H1 (cell line): Measurements from ENCODE around the gene NCAM1. TPM values are rescaled to one million over a fixed set of nuclear protein-coding genes. Genes with fewer than 3 reads are reported as not detected.

Source experiments
- CTCF ChIA-PET: fragments of 300-600 bp; sonication (Branson Sonifier 250); formaldehyde crosslinking; loops from one replicate; lab custom pipeline; 2021; ENCODE audit not compliant: partially characterized antibody; lab: Charles Lee
- POLR2A ChIA-PET: fragments of 300-600 bp; sonication (Branson Sonifier 250); formaldehyde crosslinking; loops from one replicate; lab custom pipeline; 2021; ENCODE audit warnings: inconsistent platforms; ENCODE audit not compliant: partially characterized antibody; lab: Charles Lee
- DNase-seq, 2 experiments: peaks; one replicate each; pipeline versions ENCODE4 v3.0.0 to v3.0.0-alpha.2; 2010 to 2022; ENCODE audit warnings: low spot score in 2 of 2, low read depth in 1 of 2, mixed read lengths in 1 of 2
- FAIRE-seq: peaks from 2 replicates; lab custom pipeline; 2011; peaks lifted over from hg19 to GRCh38; lab: Jason Lieb, UNC
- H2AFZ ChIP-seq: 2 replicates; pipeline ENCODE4 v1.8.1; 2012; ENCODE audit warnings: low read length, inconsistent platforms
- H2AK5ac ChIP-seq: 2 replicates; pipeline ENCODE4 v1.6.1; 2013; ENCODE audit warnings: low read depth, low read length
- H2BK120ac ChIP-seq: replicated peaks from 2 replicates; pipeline ENCODE3; 2013; ENCODE audit warnings: low read depth, low read length, inconsistent platforms
- H2BK12ac ChIP-seq: 2 replicates; pipeline ENCODE4 v1.6.1; 2013; ENCODE audit warnings: low read depth, low read length
- H2BK15ac ChIP-seq: 2 replicates; pipeline ENCODE4 v1.6.1; 2013; ENCODE audit warnings: low read length
- H2BK20ac ChIP-seq: 2 replicates; pipeline ENCODE4 v1.6.1; 2013; ENCODE audit warnings: low read length
- H2BK5ac ChIP-seq: 2 replicates; pipeline ENCODE4 v1.6.1; 2013; ENCODE audit warnings: low read depth, low read length
- H3K14ac ChIP-seq: 2 replicates; pipeline ENCODE4 v1.6.1; 2013; ENCODE audit warnings: inconsistent platforms; ENCODE audit not compliant: insufficient read length
- H3K18ac ChIP-seq: 2 replicates; pipeline ENCODE4 v1.6.1; 2013; ENCODE audit warnings: low read length; ENCODE audit errors: extremely low read depth
- H3K23ac ChIP-seq: 2 replicates; pipeline ENCODE4 v1.6.1; 2013; ENCODE audit warnings: inconsistent platforms; ENCODE audit not compliant: insufficient read length
- H3K23me2 ChIP-seq: 2 replicates; pipeline ENCODE4 v1.6.1; 2013; ENCODE audit warnings: low read depth, low read length
- H3K27ac ChIP-seq: 2 replicates; pipeline ENCODE4 v1.6.1; 2011; ENCODE audit warnings: low read depth, low read length, inconsistent platforms
- H3K27me3 ChIP-seq, 4 experiments: replicated peaks in 1 of 4; 1 replicate in 1 of 4; 2 replicates in 3 of 4; pipeline versions ENCODE4 v1.6.1 to v1.8.1; 2011 to 2013; ENCODE audit warnings: low read length in 3 of 4, mild to moderate bottlenecking in 3 of 4, inconsistent platforms in 2 of 4, mixed read lengths in 2 of 4, moderate library complexity in 1 of 4; ENCODE audit not compliant: control insufficient read depth in 3 of 4, insufficient read depth in 3 of 4; ENCODE audit errors: extremely low read depth in 1 of 4
- H3K36me3 ChIP-seq, 4 experiments: 2 replicates each; pipeline versions ENCODE4 v1.6.1 to v1.8.1; 2011 to 2013; ENCODE audit warnings: mild to moderate bottlenecking in 4 of 4, low read length in 3 of 4, moderate library complexity in 2 of 4, control low read depth in 1 of 4, inconsistent platforms in 1 of 4; ENCODE audit not compliant: insufficient read depth in 4 of 4, control insufficient read depth in 2 of 4
- H3K4ac ChIP-seq: replicated peaks from 2 replicates; pipeline ENCODE3; 2013; ENCODE audit warnings: low read length, low read depth, mixed read lengths, inconsistent platforms; ENCODE audit not compliant: insufficient read length
- H3K4me1 ChIP-seq, 4 experiments: replicated peaks in 1 of 4; 1 replicate in 1 of 4; 2 replicates in 3 of 4; pipeline versions ENCODE4 v1.6.1 to v1.8.1; 2011 to 2013; ENCODE audit warnings: low read length in 3 of 4, inconsistent platforms in 2 of 4, mixed read lengths in 1 of 4; ENCODE audit not compliant: insufficient read depth in 4 of 4, control insufficient read depth in 3 of 4
- H3K4me2 ChIP-seq, 2 experiments: 2 replicates each; pipeline versions ENCODE4 v1.6.1 to v1.8.1; 2011 to 2013; ENCODE audit warnings: low read depth in 2 of 2, low read length in 2 of 2, control low read depth in 1 of 2, inconsistent platforms in 1 of 2, mild to moderate bottlenecking in 1 of 2; ENCODE audit not compliant: insufficient read depth in 1 of 2
- H3K4me3 ChIP-seq, 4 experiments: fragments of 200-600, 300-600 bp in 1 of 4; sonication (generic), shearing (Covaris generic), sonication (Bioruptor Twin) in 1 of 4; 2 replicates each; pipeline versions ENCODE4 v1.5.1 to v1.8.1; 2011 to 2016; ENCODE audit warnings: low read length in 4 of 4, low read depth in 3 of 4, control low read depth in 2 of 4, inconsistent platforms in 2 of 4, mild to moderate bottlenecking in 2 of 4, mixed read lengths in 1 of 4, moderate library complexity in 1 of 4; ENCODE audit not compliant: insufficient read depth in 2 of 4; ENCODE audit errors: extremely low read depth in 1 of 4
- H3K56ac ChIP-seq: replicated peaks from 2 replicates; pipeline ENCODE3; 2013; ENCODE audit warnings: low read depth, mild to moderate bottlenecking, mixed read lengths, low read length, inconsistent platforms; ENCODE audit not compliant: insufficient read length
- H3K79me1 ChIP-seq: 2 replicates; pipeline ENCODE4 v1.6.1; 2013; ENCODE audit warnings: low read depth, low read length, control low read depth
- H3K79me2 ChIP-seq, 2 experiments: 2 replicates each; pipeline versions ENCODE4 v1.6.1 to v1.8.1; 2012 to 2013; ENCODE audit warnings: low read length in 2 of 2, mild to moderate bottlenecking in 2 of 2, inconsistent platforms in 1 of 2; ENCODE audit not compliant: insufficient read depth in 2 of 2, control insufficient read depth in 1 of 2
- H3K9ac ChIP-seq, 4 experiments: replicated peaks in 1 of 4; 1 replicate in 1 of 4; 2 replicates in 3 of 4; pipeline versions ENCODE4 v1.6.1 to v1.8.1; 2011 to 2013; ENCODE audit warnings: low read depth in 3 of 4, low read length in 3 of 4, control low read depth in 2 of 4, mild to moderate bottlenecking in 2 of 4, moderate library complexity in 2 of 4, inconsistent platforms in 1 of 4; ENCODE audit errors: extremely low read depth in 1 of 4
- H3K9me3 ChIP-seq, 2 experiments: 2 replicates each; pipeline versions ENCODE4 v1.6.1 to v1.8.1; 2012 to 2013; ENCODE audit warnings: mild to moderate bottlenecking in 2 of 2, moderate library complexity in 2 of 2, control low read depth in 1 of 2, inconsistent platforms in 1 of 2, low read depth in 1 of 2, low read length in 1 of 2, mixed read lengths in 1 of 2; ENCODE audit not compliant: insufficient read depth in 2 of 2
- H4K20me1 ChIP-seq, 2 experiments: replicated peaks in 1 of 2; 2 replicates each; pipeline versions ENCODE3 to v1.8.1; 2011 to 2013; ENCODE audit warnings: inconsistent platforms in 2 of 2, low read length in 2 of 2, mild to moderate bottlenecking in 1 of 2; ENCODE audit not compliant: insufficient read depth in 2 of 2, control insufficient read depth in 1 of 2
- H4K5ac ChIP-seq: 2 replicates; pipeline ENCODE4 v1.6.1; 2013; ENCODE audit warnings: low read length, low read depth, mixed read lengths, inconsistent platforms; ENCODE audit not compliant: insufficient read length
- H4K8ac ChIP-seq: 2 replicates; pipeline ENCODE4 v1.8.0; 2013; ENCODE audit warnings: mild to moderate bottlenecking, moderate library complexity, low read length, inconsistent platforms; ENCODE audit not compliant: insufficient read depth; ENCODE audit errors: extremely low read depth
- H4K91ac ChIP-seq: replicated peaks from 2 replicates; pipeline ENCODE3; 2013; ENCODE audit warnings: low read length, mixed read lengths, inconsistent platforms; ENCODE audit not compliant: insufficient read length
- CBX8 ChIP-seq: fragments of 300-800, 300-1000 bp; sonication (generic); IDR thresholded peaks from 2 replicates; pipeline ENCODE4 v1.7.1; 2016; ENCODE audit warnings: low read depth, low read length, borderline replicate concordance
- CHD2 ChIP-seq: IDR thresholded peaks from 2 replicates; pipeline ENCODE4 v1.6.1; 2012; ENCODE audit warnings: low read length, improper control_type of control experiment
- KDM1A ChIP-seq: fragments of 200-600, 300-600 bp; sonication (generic); IDR thresholded peaks from 2 replicates; pipeline ENCODE4 v1.7.1; 2016; ENCODE audit warnings: mild to moderate bottlenecking, low read length, borderline replicate concordance
- SIX5 ChIP-seq: IDR thresholded peaks from 2 replicates; pipeline ENCODE4 v1.6.1; 2011; ENCODE audit warnings: mild to moderate bottlenecking, low read depth, low read length
- TEAD4 ChIP-seq: IDR thresholded peaks from 2 replicates; pipeline ENCODE4 v1.6.1; 2012; ENCODE audit warnings: low read depth, low read length, inconsistent platforms, mixed read lengths
- WGBS, 2 experiments: shearing (Covaris generic) in 1 of 2; methylation state at CpG; one replicate each; pipeline versions ENCODE4 v1.1.6 to v1.1.7; 2013 to 2015; ENCODE audit warnings: low lambda C conversion rate in 2 of 2, mixed read lengths in 2 of 2, inconsistent platforms in 1 of 2, low coverage in 1 of 2, missing lambda C conversion rate in 1 of 2; ENCODE audit not compliant: insufficient replicate concordance in 2 of 2, insufficient coverage in 1 of 2, insufficient read length in 1 of 2; ENCODE audit errors: extremely low coverage in 1 of 2, missing lambda C conversion rate in 1 of 2; 5-methylcytosine and 5-hydroxymethylcytosine counted together
- polyA plus RNA-seq, 7 experiments: library from polyadenylated mRNA; depleted of rRNA in 3 of 7; stranded (reverse) in 5 of 7; unstranded in 2 of 7; fragments of >200 nt in 5 of 7; fragments of 200-250 nt in 2 of 7; gene quantifications; 1 replicate in 5 of 7; 2 replicates in 1 of 7; 4 replicates in 1 of 7; pipeline versions ENCODE4 v1.2.1 to v1.2.3, GENCODE V29; 2011 to 2013; ENCODE audit warnings: missing spikeins in 2 of 7, mixed read lengths in 2 of 7
- total RNA-seq: library from RNA; stranded (reverse); fragmentation: NEBNext Ultra II Directional; extraction: Animal tissue kit (Norgen Biotek cat#: 25700); gene quantifications from 2 replicates; pipeline ENCODE4 v1.2.1, GENCODE V29; 2021
- TF ChIP-seq, protein P1 (sequence below): IDR thresholded peaks from 2 replicates; pipeline ENCODE4 v1.6.1; 2011; ENCODE audit warnings: low read length, improper control_type of control experiment

NCAM1 gene
- total and polyA plus RNA-seq, 2 of the 8 experiments (the other 6 are each of a cell fraction or from before 2014, with no cell fraction given) = 3.1 to 4.3 TPM

DNA sequence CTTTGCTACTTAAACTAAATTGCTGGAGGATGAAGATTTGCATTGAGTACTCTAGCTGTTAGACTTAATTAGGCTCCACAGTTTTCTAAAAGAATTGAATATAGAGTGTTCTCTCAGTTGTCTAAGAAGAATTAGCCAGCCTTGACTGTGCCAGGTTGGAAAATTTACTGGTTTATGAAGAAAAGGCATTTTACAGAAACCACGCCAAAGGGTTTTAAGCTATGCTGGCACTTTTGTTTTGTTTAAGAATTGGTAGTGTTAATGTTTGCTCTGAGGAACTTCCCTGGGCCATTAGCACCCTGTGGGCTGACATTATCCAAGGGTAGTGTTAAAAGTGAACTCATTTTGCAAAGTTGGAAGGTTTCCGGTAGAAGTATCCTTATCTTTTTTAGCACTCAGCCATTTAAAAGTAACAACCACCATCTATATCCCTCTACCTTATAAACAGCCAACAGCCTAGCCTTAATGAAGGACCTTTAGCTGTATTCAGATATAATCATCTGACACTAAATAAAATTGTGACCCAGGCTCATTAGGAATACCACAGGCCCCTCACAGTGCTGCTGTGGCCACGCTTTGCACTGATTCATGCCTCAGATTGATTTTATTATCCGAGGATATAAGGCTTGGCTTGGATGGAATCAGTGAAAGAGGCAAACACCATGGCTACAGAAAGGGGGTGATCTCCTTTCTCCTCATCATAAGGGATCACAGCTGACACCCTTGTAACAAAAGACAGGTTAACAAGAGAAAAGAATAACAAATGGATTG, 158.9 kb downstream of the NCAM1 start:
- Histone ChIP-seq H3K9ac (no peak overlapping the region), H3K27ac (no peak overlapping the region), H3K4me1 (peaks cover 0 to 3% (median 0%) of the 10 kb centered on the region in 4 experiments; a peak in 1 of 7 replicates), H2BK15ac (no peak overlapping the region), H3K23me2 (no peaks in the 10 kb centered on the region), H4K91ac (no peak overlapping the region), H4K8ac (no peak overlapping the region), H3K4ac (no peak overlapping the region), H3K79me2 (no peaks in the 10 kb centered on the region), H3K79me1 (no peaks in the 10 kb centered on the region), H3K9me3 (no peaks in the 10 kb centered on the region), H2BK12ac (no peak overlapping the region), H3K23ac (no peak overlapping the region), H3K14ac (no peak overlapping the region), H3K56ac (no peak overlapping the region), H3K4me3 (no peak overlapping the region), H2AFZ (0 out of 2 replicates have a peak overlapping the region, but pooled peaks have one; percentile 34), H2BK20ac (no peak overlapping the region), H3K4me2 (no peak overlapping the region), H4K20me1 (no peaks in the 10 kb centered on the region), H2AK5ac (no peak overlapping the region), H4K5ac (no peak overlapping the region), H3K18ac (no peak overlapping the region), H2BK5ac (no peak overlapping the region), H3K27me3 (no peaks in the 10 kb centered on the region), H3K36me3 (no peaks in the 10 kb centered on the region), H2BK120ac (no peak overlapping the region)
- TF ChIP-seq, protein P1, sequence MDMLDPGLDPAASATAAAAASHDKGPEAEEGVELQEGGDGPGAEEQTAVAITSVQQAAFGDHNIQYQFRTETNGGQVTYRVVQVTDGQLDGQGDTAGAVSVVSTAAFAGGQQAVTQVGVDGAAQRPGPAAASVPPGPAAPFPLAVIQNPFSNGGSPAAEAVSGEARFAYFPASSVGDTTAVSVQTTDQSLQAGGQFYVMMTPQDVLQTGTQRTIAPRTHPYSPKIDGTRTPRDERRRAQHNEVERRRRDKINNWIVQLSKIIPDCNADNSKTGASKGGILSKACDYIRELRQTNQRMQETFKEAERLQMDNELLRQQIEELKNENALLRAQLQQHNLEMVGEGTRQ = no peak
- TF ChIP-seq CHD2 (no peak), SIX5 (no peak), CBX8 (no peak), TEAD4 (no peak), KDM1A (no peak)
- CTCF ChIA-PET = interaction anchor here (0.9 to 1.2 kb wide), 3 partner anchors 9 to 163 kb away, joined by 3 to 6 read pairs (median 4); no protein-coding TSS in a partner anchor
- no peak for DNase-seq
- no peak for FAIRE-seq
- WGBS, 2 experiments = 76% methylated on average over 4 of the region's 4 CpGs; no CpG with 5 or more reads in 1 of the 2 experiments
- POLR2A ChIA-PET = no interaction called here
